Measurements from ENCODE around the gene CRYBB3.

GRCh38 chr22:25236417-25236816 is 36.8 kb downstream of the CRYBB3 start:
- TF ChIP-seq CTCF (IDR thresholded peaks at IDR 0.05) (no peak), POLR2A (IDR thresholded peaks at IDR 0.05) (no peak)

All from testis (tissue), 2 donors.